Type B pancreatic cell (in vitro differentiated cells): ENCODE measurements around the gene CPSF4. TPM values are rescaled to one million over a fixed set of nuclear protein-coding genes. Genes with fewer than 3 reads are reported as not detected.
"Not testable (repeated sequence)": the region's sequence is repeated elsewhere in the genome, so short reads cannot be mapped to it uniquely, and the experiment has no call there.

Source experiments
- DNase-seq: peaks from one replicate; pipeline ENCODE4 v3.0.0; 2021; ENCODE audit warnings: mixed read lengths; ENCODE audit not compliant: unreplicated experiment; ENCODE audit errors: extremely low spot score
- H3K27ac Mint-ChIP-seq: 2 replicates; pipeline ENCODE4 v1.8.0; 2021; ENCODE audit warnings: mild to moderate bottlenecking, mixed read lengths
- H3K27me3 Mint-ChIP-seq: 2 replicates; pipeline ENCODE4 v1.8.0; 2021; ENCODE audit warnings: mixed read lengths
- H3K36me3 Mint-ChIP-seq: 2 replicates; pipeline ENCODE4 v1.8.0; 2021; ENCODE audit warnings: mixed read lengths
- H3K4me1 Mint-ChIP-seq: one replicate; pipeline ENCODE4 v1.8.0; 2021; ENCODE audit warnings: mixed read lengths; ENCODE audit not compliant: unreplicated experiment
- H3K4me3 Mint-ChIP-seq: 2 replicates; pipeline ENCODE4 v1.8.0; 2021; ENCODE audit warnings: mild to moderate bottlenecking, mixed read lengths
- H3K9me3 Mint-ChIP-seq: 2 replicates; pipeline ENCODE4 v1.8.0; 2021; ENCODE audit warnings: mixed read lengths
- total RNA-seq: library from RNA; stranded (reverse); gene quantifications from 2 replicates; pipeline ENCODE4 v1.2.1, GENCODE V29; 2021; ENCODE audit warnings: low replicate concordance
- TF ChIP-seq, protein P1 (sequence below): fragments of 200-600 bp; sonication (generic); conservative IDR thresholded peaks from 2 replicates; pipeline ENCODE4 v1.5.0; 2021; ENCODE audit warnings: antibody characterized with exemption, mild to moderate bottlenecking

Gene CPSF4
- total RNA-seq, 1 donor from 2014 or later, result 64.1 TPM

DNA sequence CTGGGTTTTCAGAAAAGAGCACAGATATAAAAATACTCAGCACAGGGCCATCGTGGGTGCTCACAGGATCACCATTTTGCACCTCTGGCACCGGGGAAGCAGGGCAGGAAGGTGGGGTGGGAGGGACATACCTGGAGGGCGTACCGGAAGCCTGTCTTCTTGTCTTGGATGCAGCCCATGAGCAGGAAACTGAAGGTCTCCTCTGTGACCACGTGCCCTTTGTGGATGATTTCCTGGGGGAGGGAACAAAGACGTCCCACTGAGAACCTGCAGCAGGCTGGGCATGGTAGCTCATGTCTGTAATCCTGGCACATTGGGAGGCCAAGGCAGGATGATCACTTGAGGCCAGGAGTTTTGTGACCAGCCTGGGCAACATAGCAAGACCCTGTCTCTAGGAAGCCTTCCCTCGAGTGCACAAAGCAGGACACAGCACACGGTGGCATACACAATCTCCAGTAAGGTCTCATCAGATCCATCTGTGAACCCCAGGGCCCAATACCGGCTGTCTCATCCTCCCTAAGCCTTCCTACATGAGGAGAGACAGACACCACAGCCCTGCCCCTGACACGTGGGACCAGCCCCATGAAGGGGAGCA, 9.7 kb upstream of the CPSF4 start:
- Mint-ChIP-seq H3K36me3 (peaks cover 3% of the 10 kb centered on the region), H3K9me3 (no peaks in the 10 kb centered on the region), H3K4me1 (no peaks in the 10 kb centered on the region), H3K27ac (no peak overlapping the region), H3K27me3 (no peaks in the 10 kb centered on the region), H3K4me3 (no peak overlapping the region)
- TF ChIP-seq, protein P1, sequence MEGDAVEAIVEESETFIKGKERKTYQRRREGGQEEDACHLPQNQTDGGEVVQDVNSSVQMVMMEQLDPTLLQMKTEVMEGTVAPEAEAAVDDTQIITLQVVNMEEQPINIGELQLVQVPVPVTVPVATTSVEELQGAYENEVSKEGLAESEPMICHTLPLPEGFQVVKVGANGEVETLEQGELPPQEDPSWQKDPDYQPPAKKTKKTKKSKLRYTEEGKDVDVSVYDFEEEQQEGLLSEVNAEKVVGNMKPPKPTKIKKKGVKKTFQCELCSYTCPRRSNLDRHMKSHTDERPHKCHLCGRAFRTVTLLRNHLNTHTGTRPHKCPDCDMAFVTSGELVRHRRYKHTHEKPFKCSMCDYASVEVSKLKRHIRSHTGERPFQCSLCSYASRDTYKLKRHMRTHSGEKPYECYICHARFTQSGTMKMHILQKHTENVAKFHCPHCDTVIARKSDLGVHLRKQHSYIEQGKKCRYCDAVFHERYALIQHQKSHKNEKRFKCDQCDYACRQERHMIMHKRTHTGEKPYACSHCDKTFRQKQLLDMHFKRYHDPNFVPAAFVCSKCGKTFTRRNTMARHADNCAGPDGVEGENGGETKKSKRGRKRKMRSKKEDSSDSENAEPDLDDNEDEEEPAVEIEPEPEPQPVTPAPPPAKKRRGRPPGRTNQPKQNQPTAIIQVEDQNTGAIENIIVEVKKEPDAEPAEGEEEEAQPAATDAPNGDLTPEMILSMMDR, result no peak
- DNase-seq, result no peak

DNA sequence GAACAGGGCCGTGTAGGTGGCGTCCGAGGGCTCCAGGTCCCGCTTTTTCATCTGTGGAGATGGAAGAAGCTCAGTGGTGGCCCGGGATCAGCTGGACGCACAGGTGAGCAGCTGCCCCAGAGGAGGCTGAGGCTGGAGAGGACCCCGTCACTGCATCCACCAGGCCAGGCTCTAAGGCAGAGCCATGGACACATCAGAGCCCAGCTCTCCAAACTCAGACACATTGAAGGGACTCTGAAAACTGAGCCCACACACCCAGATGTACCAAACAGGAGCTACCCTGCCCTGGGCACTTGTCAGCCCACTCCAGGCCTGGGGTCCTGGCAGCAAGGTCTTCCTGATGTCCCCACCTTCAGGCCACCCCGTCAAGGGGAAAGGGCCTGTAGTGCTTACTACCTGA, 9.0 kb upstream of the CPSF4 start:
- no peak overlapping the region for H3K4me3 Mint-ChIP-seq
- H3K4me1 Mint-ChIP-seq, result no peaks in the 10 kb centered on the region
- TF ChIP-seq, protein P1, result no peak
- peaks cover 3% of the 10 kb centered on the region for H3K36me3 Mint-ChIP-seq
- no peak overlapping the region for H3K27ac Mint-ChIP-seq
- no peaks in the 10 kb centered on the region for H3K27me3 Mint-ChIP-seq
- no peaks in the 10 kb centered on the region for H3K9me3 Mint-ChIP-seq
- DNase-seq, result no peak

DNA sequence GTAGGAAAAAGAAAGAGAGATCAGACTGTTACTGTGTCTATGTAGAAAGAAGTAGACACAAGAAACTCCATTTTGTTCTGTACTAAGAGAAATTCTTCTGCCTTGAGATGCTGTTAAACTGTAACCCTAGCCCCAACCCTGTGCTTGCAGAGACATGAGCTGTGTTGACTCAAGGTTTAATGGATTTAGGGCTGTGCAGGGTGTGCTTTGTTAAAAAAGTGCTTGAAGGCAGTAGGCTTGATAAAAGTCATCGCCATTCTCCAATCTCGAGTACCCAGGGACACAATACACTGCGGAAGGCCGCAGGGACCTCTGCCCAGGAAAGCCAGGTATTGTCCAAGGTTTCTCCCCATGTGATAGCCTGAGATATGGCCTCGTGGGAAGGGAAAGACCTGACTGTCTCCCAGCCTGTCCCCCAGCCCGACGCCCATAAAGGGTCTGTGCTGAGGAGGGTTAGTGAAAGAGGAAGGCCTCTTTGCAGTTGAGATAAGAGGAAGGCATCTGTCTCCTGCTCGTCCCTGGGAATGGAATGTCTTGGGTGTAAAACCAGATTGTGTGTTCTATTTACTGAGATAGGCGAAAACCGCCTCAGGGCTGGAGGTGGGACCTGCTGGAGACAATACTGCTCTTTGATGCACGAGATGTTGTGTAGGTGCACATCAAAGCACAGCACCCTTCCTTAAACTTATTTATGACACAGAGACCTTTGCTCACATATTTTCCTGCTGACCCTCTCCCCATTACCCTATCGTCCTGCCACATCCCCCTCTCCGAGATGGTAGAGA, 6.8 kb upstream of the CPSF4 start:
- H3K4me1 Mint-ChIP-seq, H3K4me3 Mint-ChIP-seq, H3K27me3 Mint-ChIP-seq, H3K9me3 Mint-ChIP-seq, H3K36me3 Mint-ChIP-seq, DNase-seq: not testable (repeated sequence)
- H3K27ac Mint-ChIP-seq, result peak overlapping the region; percentile 72

DNA sequence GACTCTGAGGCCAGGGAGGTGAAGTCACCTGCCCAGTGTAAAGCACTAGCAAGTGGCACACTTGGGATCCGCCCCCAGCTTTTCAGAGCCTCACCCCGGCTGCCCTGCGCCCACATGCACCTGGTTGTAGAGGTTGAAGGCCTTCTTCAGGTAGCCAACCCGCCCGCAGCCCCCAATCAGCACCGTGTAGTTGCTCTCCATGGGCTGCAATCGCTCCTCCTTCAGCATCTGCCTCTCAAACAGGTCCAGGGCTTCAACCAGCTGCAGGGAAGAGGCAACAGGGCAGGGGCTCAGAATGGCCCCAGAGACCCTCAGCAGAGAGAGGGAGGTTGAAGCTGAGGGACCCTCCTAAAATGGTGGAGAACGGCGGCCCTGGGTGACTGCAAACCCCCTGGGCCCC, 5.6 kb upstream of the CPSF4 start:
- Mint-ChIP-seq H3K9me3 (no peaks in the 10 kb centered on the region), H3K4me1 (no peaks in the 10 kb centered on the region), H3K36me3 (peaks cover 3% of the 10 kb centered on the region), H3K27ac (no peak overlapping the region), H3K27me3 (no peaks in the 10 kb centered on the region), H3K4me3 (no peak overlapping the region)
- TF ChIP-seq, protein P1, result no peak
- DNase-seq, result no peak

DNA sequence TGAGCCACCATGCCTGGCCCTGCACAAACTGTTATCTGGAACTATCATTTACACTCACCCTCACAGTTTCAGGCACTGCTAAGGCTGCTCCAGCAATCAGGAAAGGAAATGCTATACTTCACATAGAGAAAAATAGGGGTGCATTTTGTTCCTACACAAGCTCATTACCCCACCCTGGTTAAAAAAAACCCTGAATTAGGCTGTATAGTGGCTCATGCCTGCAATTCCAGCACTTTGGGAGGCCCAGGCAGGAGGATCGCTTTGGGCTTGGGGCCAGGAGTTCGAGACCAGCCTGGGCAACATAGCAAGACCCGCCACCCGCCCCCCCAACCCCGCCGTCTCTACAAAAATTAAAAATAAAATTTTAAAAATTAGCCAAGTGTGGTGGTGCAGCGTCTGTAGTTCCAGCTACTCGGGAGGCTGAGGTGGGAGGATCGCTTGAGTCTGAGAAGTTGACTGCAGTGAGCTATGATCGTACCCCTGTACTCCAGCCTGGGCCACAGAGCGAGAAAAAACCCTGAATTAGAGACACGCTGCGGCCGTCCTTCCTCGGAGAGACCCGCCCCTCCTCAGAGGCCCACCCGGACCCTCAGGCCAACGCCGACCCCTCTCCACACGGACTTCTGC, 684 bp upstream of the CPSF4 start:
- TF ChIP-seq, protein P1, result no peak
- H3K36me3 Mint-ChIP-seq, result peaks cover 8% of the 10 kb centered on the region
- peak overlapping the region; percentile 91 for H3K27ac Mint-ChIP-seq

DNA sequence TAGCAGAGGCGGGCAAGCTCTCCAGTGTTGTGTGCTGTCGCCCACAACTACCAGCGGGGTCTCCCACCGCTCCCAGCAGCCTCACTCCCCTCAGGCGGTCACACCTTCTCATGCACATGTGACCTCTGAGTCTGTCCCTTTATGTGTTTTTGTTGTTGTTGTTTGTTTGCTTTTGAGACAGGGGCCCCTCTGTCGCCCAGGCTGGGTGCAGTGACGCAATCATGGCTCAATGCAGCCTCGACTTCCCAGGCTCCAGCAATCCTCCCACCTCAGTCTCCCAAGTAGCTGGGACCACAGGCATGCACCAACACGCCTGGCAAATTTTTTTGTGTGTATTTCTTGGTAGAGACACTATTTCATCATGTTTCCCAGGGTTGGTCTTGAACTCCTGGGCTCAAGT, 1.5 kb downstream of the CPSF4 start:
- Mint-ChIP-seq H3K4me1 (no peaks in the 10 kb centered on the region), H3K27ac (peak overlapping the region; percentile 90), H3K4me3 (peak overlapping the region; percentile 98), H3K9me3 (no peaks in the 10 kb centered on the region), H3K27me3 (no peaks in the 10 kb centered on the region), H3K36me3 (peaks cover 17% of the 10 kb centered on the region)
- no peak for DNase-seq
- TF ChIP-seq, protein P1, result no peak

More for the DNA sequence above, 684 bp upstream of the CPSF4 start:
- Mint-ChIP-seq H3K27me3 (no peaks in the 10 kb centered on the region), H3K9me3 (no peaks in the 10 kb centered on the region), H3K4me1 (no peaks in the 10 kb centered on the region), H3K4me3 (peak overlapping the region; percentile 98)
- DNase-seq, result no peak
